Erythroblast (primary cell): ENCODE measurements around the gene MTERF1.

Experiments used
- GATA1 ChIP-seq: IDR thresholded peaks from 2 replicates; pipeline ENCODE4 v1.6.1; 2011; ENCODE audit warnings: low read depth, mild to moderate bottlenecking, control low read depth, low read length, moderate library complexity
- POLR2A ChIP-seq: IDR thresholded peaks from 2 replicates; pipeline ENCODE4 v1.6.1; 2011; ENCODE audit warnings: mild to moderate bottlenecking, low read length

DNA sequence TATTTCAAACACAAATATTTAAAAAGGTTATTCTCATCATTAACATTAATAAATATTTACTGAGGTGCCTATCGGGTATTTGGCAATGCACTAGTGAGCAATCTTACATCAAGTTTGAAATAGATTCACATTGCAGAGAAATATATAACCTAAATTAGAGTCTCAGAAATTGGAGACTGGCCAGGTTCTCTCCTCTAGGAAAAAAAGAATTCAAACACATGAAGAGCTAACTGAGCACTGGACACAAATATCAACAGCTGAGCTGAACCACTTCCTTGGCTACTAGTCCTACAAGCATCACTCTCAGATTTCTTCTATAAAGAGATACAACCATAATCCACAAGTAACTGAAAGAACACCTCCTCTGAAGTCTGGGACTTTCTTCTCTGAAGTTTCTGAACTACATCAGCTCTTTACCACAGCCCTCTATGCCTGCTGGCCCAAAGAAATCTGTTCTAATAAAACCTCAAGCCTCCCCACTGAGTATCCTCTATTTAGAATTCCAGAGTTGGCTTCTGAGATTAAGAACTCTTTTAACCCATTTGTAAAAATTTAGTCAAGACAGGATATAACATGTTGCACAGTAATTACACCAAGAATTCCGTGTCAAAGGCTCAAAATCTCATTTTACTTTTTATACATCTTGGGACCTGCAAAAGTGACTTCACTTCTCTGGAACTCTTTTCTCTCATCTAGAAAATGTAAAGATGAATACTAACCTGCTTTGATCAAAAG is 45.2 kb downstream of the MTERF1 start:
- no peak for TF ChIP-seq POLR2A
- TF ChIP-seq GATA1 = no peak
